MCF 10A (cell line): Measurements from ENCODE around the gene TMEFF2. TPM values are rescaled to one million over a fixed set of nuclear protein-coding genes. Genes with fewer than 3 reads are reported as not detected.
"Not testable (repeated sequence)": the region's sequence is repeated elsewhere in the genome, so short reads cannot be mapped to it uniquely, and the experiment has no call there.

ENCODE experiments used
- BruUV-seq: library from RNA; stranded (reverse); fragments of 400-500 nt; replicated peaks from 2 replicates; lab custom pipeline; 2021; lab: Mats Ljungman, UMichigan
- CTCF ChIA-PET: fragments of 300-600 bp; sonication (Branson Sonifier 250); formaldehyde crosslinking; extraction: SDS; loops from one replicate; lab custom pipeline; 2021; ENCODE audit warnings: antibody characterized with exemption, inconsistent platforms; lab: Yijun Ruan, JAX
- POLR2A ChIA-PET: fragments of 300-600, 350-650 bp; sonication (Branson Sonifier 250); formaldehyde crosslinking; extraction: SDS; loops from one replicate; lab custom pipeline; 2020; ENCODE audit warnings: antibody characterized with exemption, inconsistent platforms; lab: Yijun Ruan, JAX
- DNase-seq: peaks from one replicate; pipeline ENCODE4 v3.0.0-alpha.2; 2018; ENCODE audit not compliant: unreplicated experiment
- H3K27ac Mint-ChIP-seq: one replicate; pipeline ENCODE4 v1.8.0; 2022; ENCODE audit warnings: mild to moderate bottlenecking, low read depth, mixed read lengths; ENCODE audit not compliant: unreplicated experiment
- H3K27me3 Mint-ChIP-seq: one replicate; pipeline ENCODE4 v1.8.0; 2022; ENCODE audit warnings: mixed read lengths; ENCODE audit not compliant: insufficient read depth, unreplicated experiment
- H3K36me3 Mint-ChIP-seq: one replicate; pipeline ENCODE4 v1.8.0; 2022; ENCODE audit warnings: mild to moderate bottlenecking, moderate library complexity, mixed read lengths; ENCODE audit not compliant: insufficient read depth, unreplicated experiment
- H3K4me1 Mint-ChIP-seq: one replicate; pipeline ENCODE4 v1.8.0; 2022; ENCODE audit warnings: mixed read lengths; ENCODE audit not compliant: insufficient read depth, unreplicated experiment
- H3K4me3 Mint-ChIP-seq: one replicate; pipeline ENCODE4 v1.8.0; 2022; ENCODE audit warnings: mild to moderate bottlenecking, moderate library complexity, mixed read lengths; ENCODE audit not compliant: unreplicated experiment
- H3K9me3 Mint-ChIP-seq: one replicate; pipeline ENCODE4 v1.8.0; 2022; ENCODE audit warnings: mixed read lengths; ENCODE audit not compliant: unreplicated experiment
- intact Hi-C: fragments of 100-400 bp; cut with micrococcal nuclease; formaldehyde crosslinking; loops from 2 replicates; pipeline ENCODE4 v1.14.1; 2022
- total RNA-seq: library from RNA; stranded (reverse); gene quantifications from 2 replicates; pipeline ENCODE4 v1.2.3, GENCODE V29; 2022
- TF ChIP-seq, protein P1 (sequence below): fragments of 200-600 bp; IDR thresholded peaks from one replicate; pipeline ENCODE4 v1.8.0; 2022; ENCODE audit warnings: antibody characterized with exemption, mild to moderate bottlenecking; ENCODE audit not compliant: unreplicated experiment

Gene TMEFF2
- total RNA-seq, 1 experiment from 2014 or later = not detected

DNA sequence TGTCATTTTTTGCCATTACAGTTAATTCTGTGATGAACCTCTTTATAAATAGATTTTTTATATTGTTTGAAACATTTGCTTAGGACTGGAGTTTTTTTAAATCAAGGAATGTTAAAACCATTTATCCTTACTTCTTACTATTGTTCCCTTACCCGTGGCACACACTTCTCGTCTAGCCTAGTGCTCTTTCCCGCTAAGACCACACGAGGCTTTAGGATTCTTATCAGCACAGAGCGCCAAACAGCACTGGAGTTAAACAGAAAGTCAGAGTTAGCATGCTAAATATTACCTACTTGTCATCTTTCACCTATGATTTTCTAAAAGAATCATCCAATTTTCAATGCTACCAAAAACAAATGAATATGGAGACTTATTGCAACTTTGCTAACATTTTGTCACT is 112.6 kb downstream of the TMEFF2 start:
- H3K27ac Mint-ChIP-seq = no peak overlapping the region
- intact Hi-C loops = no loop called here
- ChIA-PET CTCF (no interaction called here), POLR2A (no interaction called here)
- TF ChIP-seq, protein P1, sequence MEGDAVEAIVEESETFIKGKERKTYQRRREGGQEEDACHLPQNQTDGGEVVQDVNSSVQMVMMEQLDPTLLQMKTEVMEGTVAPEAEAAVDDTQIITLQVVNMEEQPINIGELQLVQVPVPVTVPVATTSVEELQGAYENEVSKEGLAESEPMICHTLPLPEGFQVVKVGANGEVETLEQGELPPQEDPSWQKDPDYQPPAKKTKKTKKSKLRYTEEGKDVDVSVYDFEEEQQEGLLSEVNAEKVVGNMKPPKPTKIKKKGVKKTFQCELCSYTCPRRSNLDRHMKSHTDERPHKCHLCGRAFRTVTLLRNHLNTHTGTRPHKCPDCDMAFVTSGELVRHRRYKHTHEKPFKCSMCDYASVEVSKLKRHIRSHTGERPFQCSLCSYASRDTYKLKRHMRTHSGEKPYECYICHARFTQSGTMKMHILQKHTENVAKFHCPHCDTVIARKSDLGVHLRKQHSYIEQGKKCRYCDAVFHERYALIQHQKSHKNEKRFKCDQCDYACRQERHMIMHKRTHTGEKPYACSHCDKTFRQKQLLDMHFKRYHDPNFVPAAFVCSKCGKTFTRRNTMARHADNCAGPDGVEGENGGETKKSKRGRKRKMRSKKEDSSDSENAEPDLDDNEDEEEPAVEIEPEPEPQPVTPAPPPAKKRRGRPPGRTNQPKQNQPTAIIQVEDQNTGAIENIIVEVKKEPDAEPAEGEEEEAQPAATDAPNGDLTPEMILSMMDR = no peak
- no peak for DNase-seq
- H3K4me3 Mint-ChIP-seq = no peak overlapping the region
- no peaks in the 10 kb centered on the region for H3K9me3 Mint-ChIP-seq
- H3K4me1 Mint-ChIP-seq = peaks cover 1% of the 10 kb centered on the region
- no TSS peak for BruUV-seq
- H3K27me3 Mint-ChIP-seq = no peaks in the 10 kb centered on the region
- no peaks in the 10 kb centered on the region for H3K36me3 Mint-ChIP-seq

DNA sequence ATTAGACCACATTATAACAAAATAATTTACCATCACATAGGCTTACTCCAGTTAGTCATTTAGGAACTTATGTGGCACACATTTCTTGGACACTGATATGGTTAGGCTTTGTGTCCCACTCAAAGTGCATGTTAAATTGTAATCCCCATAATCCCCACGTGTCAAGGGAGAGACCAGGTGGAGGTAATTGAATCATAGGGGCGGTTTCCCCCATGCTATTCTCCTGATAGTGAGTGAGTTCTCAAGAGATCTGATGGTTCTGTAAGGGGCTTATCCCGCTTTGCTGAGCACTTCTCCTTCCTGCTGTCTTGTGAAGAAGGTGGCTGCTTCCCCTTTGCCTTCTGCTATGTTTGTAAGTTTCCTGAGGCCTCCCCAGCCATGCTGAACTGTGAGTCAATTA is 114.6 kb downstream of the TMEFF2 start:
- CTCF ChIA-PET, BruUV-seq, H3K4me1 Mint-ChIP-seq, H3K27me3 Mint-ChIP-seq, H3K4me3 Mint-ChIP-seq, intact Hi-C loops, H3K27ac Mint-ChIP-seq, H3K9me3 Mint-ChIP-seq, H3K36me3 Mint-ChIP-seq, DNase-seq: not testable (repeated sequence)
- POLR2A ChIA-PET = interaction anchor here (0.5 kb wide), 1 partner anchor 8 kb away, joined by 4 read pairs; no protein-coding TSS in a partner anchor

DNA sequence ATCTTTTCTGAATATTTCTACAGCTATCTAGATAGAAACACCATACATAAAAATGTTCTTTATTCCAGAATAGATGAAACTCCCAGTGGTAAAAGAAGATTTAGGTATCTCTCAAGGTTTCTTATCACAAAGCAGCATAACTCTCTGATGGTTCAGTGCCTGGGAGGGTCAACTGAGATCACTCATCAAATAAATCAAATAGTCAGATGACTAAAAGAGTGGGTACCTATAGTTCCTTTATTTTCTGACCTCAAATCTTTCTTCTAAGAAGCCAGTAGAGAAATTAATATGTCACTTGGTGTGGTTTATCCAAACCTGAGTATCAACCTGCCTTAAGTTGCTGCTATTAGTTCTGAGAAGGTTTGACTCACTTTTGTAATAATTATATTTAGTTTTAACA is 120.9 kb downstream of the TMEFF2 start:
- Mint-ChIP-seq H3K9me3 (no peaks in the 10 kb centered on the region), H3K36me3 (no peaks in the 10 kb centered on the region), H3K27ac (no peak overlapping the region), H3K4me3 (no peak overlapping the region), H3K4me1 (peaks cover 5% of the 10 kb centered on the region), H3K27me3 (no peaks in the 10 kb centered on the region)
- intact Hi-C loops = no loop called here
- ChIA-PET CTCF (no interaction called here), POLR2A (no interaction called here)
- no peak for DNase-seq
- no TSS peak for BruUV-seq
- TF ChIP-seq, protein P1 = no peak

DNA sequence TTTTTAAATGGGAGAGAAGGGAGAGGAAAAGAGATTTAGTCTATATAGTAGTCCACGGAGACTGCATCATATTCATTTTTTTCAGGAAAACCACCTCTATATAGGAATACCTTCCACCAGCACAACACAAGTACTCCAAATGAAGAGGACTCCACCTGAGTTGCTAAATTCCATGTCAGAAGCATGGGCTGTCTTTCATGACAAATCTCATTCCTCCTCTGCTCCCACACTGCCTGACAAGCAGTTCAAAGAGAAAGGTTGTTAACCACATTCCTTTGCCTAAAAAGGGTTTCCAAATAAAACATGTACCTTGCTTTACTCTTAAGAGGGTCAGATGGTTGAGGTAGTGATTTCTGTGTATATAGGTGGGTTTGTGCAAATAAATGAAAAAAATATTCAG is 122.0 kb downstream of the TMEFF2 start:
- TF ChIP-seq, protein P1 = no peak
- Mint-ChIP-seq H3K4me1 (peaks cover 5% of the 10 kb centered on the region), H3K4me3 (no peak overlapping the region), H3K27ac (no peak overlapping the region), H3K9me3 (no peaks in the 10 kb centered on the region), H3K36me3 (no peaks in the 10 kb centered on the region), H3K27me3 (no peaks in the 10 kb centered on the region)
- no peak for DNase-seq
- BruUV-seq = no TSS peak
- ChIA-PET POLR2A (no interaction called here), CTCF (interaction anchor here (0.6 to 1.1 kb wide), 2 partner anchors 89 to 305 kb away, joined by 3 to 4 read pairs; no protein-coding TSS in a partner anchor)
- intact Hi-C loops = no loop called here
